Measurements from ENCODE around the gene YARS1.
A peak's percentile ranks its signal among the peaks of the same experiment; 100 is the strongest.

Gene YARS1

DNA sequence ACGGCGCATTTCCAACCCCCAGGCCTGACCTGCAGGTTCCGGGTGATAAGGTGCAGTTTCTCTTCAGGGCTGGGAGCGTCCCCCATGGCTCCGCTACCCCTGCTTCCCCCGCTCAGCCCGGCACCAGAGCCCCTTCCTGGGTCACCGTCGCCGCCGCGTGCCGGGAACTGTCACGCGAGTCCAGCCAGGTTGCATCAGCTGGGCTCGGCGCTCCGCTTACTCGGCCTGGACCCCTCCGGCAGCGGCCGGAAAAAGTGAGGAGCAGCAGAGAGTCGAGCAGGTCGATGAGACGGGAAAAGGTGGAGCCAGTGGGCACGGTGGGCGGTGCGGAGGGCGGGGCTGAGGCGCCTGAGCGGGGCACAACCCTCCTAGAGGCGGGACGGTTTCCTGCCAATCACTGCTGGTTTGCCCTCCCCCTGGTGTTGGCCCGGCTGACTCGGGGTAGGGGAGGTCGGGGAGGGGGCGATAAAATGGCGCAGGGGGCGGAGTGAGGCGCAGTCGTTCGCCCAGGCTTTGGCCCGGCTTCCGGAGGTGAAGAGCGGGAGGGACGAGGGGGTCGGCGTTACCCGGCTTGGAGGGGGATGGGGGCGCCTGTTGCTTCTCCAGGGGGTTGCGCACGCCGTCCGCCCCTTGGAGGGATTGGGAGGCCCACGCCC is at the start of gene YARS1, which contains the start of gene S100PBP:
Gene YARS1, minus strand, starts transcription at position 200 of the 656 bp plus-strand sequence. Its CDS starts 114 bp downstream, at position 86.
Gene S100PBP, plus strand, starts transcription at position 495 of the 656 bp plus-strand sequence. CDS start 8,447 bp downstream, outside the sequence.
- peak; percentile 99 for DNase-seq

DNA sequence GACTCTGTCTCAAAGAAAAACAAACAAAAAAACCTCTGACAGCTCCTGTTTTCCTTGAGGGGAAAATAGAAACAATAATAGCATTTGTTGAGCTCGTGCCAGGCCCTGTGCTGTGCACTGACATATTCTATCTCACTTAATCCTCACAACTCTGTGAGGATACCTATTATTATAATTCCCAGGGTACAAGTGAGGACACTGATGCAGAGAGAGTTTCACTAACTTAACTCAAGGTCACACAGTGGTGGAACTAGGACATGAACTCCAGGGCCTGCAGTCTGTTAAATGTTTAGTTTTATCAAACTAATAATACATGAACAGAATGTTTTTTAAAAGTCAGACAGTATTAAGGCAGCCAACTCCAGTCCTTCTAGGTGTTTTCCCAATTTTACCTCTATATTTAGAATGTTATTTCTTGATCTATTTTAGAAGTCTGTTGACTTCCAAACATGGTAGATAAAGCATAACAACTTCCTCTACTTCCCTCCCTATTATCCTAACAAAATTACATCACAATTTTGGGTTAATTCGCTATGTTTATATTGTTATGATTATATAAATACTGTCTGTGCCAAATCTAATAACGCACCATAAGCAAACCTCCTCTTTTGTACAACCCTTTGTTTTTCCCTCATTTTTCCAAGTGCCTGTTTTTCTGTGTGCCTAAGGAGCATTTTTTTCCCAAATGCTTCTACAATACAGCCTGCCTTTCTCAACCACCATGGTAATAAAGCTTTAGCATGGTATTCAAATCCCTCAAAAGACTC is 48.7 kb upstream of the YARS1 start:
- no peak for DNase-seq

DNA sequence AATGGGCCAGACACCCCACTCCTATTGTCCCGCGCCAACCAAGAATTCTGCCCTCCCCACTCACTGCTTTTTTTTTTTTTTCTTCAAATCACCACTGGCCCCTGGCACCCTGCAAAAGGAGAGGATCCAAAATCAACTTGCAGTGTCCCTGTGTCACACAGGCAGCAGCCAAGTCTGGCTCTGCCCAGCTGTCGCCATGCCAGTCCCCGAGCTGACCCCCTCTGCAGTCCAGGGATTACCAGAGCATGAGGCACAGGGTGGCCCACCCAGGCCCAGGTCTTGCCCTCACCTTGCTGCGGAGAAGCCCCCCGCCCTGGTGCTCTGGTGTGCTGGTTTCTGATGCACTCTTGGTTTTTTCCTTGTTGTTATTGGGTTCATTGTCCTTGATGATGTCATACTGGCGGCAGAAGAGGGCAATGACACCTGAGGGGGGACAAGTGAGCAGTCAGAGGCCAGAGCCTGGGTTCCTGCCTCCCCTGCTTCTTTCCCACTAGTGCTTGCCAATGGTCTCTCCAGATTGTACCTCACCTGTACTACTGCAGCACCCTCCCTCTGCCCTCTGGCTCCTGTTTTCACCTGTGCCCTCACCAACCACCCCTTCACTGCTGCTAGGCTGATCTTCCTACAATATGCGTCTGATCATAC is 47.3 kb upstream of the YARS1 start:
- DNase-seq = no peak

DNA sequence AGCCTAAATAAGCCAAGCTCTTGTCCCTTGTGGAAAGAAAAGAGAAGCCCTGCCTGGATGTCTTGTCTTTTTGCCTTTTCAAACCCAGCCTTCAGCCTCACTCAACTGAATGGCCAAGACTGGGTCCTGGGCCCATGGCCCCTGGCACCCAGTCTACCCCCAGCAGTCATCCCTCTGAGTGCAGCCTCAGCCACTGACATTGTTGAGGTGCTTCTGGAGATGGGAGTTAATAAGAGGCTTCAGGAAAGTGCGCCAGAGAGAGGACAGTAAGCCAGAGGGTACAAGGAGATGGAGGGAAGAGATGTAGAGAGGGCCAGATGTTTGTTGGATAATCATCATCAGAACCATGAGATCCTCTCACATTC is 46.7 kb upstream of the YARS1 start:
- no peak for DNase-seq

DNA sequence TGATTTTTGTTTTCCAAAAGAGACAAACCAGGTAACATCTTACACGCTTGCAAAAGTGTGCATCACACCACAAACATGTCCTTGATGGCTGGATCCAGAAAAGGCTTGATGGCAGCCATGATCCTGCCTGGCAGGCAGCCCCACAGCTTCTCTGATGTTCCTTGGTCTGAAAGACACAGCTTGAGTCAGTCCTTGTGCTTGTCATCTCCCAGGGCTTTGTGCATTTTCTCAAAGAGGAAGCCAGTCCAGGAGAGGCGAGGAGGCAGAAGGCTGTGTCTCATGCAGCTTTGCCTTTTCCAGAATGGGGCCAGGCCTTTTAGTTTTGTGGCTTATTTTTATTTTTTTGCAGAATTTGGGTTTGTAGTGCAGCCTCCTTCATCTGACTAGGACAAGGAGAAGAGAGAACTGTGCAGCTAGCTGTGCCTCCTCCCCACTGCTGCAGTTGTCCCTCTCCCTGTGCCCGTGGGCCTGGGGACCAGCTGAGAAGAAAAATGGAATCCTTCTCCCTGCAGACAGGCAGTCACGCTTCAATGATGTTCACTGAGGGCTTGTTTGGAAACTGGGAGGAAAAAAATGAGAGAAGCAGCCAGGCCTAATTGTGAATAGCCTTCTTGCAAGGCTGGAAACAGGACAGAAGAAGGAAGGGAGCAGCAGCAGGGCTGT is 46.2 kb upstream of the YARS1 start:
- DNase-seq = no peak

DNA sequence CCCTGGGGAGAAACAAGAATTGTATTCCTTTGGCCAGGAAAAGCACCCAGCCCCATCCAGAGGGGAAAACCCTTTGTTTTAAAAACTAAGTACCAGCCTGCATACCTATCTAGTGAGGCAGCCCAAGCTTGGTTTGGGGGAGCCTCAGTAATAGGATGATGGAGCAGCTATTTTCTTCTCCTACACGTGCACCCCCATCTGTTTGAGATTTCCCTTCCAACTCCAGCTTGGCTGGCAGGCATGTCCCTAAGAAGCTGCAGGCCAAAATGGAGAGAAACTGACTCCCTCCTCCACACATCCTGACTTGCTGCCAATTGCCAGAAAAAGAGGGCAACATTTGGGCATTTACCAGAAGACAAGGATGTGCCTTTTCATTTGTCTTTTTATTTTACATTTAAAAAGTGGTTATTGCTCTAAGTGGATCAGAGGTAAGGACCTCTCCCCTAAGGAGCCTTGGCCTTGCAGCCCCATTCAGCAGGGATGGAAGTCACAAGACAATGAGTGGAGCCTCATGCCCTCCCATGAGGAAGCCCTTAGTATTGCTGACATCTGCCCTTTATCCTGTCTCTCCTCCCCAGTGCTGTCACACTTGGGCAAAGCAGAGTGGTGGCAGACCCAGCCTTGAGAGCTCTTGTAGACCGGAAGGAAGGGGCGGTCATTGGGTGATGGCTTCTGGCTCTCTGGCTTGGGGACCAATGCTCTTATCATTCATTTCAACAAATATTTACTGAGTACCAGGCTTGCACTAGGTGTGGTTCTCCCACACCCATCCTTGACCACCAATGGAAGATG is 44.9 kb upstream of the YARS1 start:
- DNase-seq = no peak

DNA sequence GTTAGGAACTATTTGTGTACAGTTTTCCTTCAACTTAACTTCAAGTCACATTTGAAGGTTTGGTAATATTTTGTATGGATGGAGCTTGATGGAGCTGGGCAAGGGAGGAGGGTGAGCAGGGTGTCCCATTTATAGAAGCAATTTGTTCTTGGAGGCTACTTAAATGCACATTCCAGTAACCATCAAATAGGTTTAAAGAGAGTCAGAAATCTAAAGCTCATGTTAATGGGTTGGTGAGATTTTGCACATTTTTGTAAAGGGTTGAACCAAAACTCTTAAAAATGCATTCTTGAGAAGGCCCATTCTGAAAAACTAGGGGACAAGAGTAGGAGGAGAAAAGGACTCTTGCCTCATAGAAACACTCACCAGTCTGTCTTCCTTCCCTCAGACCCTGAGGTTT is 43.4 kb upstream of the YARS1 start:
- DNase-seq = no peak

DNA sequence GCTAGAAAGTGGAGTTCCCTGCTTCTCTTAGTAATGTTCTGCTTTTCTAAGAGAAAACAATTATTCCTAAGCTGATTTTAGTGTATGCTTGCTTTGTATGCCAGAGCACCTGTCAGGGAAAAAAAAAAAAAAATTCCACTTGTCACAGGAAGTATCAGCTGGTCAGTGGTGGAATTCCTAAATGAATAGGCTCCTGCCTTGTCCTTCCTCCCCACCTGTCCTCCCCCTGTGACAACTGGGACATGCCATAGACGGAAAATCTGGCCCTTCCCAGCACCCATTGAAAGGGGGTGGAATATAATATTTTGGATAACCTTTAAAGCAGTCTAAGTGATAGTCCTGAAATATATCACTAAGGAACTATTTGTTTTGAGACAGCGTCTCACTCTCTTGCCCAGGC is 42.8 kb upstream of the YARS1 start:
- DNase-seq = no peak

DNA sequence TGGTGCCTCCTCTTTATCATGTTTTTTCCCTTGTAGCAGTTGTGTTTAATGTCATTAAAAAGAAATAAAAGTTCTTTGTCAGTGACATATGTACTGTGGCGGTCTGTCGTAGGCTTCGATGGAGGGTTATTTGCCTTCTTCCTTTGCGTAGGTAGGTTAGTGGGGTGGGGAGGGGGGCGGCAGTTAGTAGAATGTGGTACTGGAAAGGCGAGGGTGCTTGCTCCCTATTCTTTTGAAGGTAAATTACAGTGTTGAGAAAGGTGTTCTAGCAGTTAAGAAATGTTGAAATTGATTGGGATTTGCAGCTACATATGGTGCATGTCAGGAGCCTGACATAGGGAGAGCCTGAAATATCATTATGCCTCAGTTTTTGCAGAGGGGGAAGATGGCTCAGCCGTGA is 41.6 kb upstream of the YARS1 start:
- DNase-seq = no peak

DNA sequence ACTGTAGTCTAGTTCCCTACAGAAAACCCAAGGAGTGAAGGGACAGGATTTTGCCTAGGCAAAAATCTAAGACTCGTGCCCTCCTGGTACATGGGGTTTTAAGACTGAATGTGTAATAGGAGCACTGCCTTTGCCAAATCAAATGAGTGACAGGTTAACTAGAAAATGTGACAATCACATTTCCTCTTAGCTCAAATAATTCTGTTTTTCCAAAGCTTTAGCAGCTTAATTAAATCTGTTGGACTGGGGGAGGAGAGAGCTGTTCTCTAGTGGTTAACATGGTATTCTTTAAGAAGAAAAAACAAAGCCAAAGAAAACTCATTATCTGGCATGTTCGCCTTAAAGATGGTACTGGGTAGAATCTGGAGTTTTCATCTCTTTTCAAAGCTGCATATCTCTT is 41.0 kb upstream of the YARS1 start:
- no peak for DNase-seq

DNA sequence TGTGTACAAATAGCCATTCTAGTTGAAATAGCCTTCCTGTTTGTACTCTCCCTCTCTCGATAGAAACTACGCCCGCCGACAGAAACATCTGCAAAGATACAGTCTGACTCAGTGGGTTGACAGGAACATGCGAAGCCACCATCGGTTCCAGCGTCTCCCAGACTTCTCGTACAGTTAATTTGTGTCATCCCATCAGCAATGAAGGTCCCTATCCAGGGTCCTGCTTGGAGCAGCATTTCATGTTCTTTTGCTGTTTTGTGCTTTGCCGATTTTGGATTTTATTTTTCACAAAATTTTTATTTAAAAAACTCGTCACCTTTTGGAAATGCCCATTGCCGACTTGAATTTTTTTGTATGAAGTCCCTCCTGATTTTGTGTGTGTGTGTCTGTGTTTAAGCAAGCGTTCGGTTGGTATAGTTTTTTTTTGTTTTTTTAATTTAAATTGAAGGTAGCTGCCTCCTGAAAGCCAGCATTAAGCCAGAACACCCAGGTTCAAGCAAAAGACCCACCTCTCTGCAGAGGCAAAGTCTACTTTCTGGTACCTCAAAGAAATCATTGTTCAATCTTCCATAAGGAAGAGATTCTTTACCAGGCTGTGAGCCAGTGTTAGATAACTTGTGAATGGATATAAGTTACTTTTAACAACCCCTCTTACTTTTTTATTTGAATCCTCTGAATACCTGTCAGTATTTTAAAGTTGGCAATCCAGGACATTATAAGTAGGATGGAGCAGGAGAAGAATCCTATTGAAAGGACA is 38.9 kb upstream of the YARS1 start:
- DNase-seq = no peak

DNA sequence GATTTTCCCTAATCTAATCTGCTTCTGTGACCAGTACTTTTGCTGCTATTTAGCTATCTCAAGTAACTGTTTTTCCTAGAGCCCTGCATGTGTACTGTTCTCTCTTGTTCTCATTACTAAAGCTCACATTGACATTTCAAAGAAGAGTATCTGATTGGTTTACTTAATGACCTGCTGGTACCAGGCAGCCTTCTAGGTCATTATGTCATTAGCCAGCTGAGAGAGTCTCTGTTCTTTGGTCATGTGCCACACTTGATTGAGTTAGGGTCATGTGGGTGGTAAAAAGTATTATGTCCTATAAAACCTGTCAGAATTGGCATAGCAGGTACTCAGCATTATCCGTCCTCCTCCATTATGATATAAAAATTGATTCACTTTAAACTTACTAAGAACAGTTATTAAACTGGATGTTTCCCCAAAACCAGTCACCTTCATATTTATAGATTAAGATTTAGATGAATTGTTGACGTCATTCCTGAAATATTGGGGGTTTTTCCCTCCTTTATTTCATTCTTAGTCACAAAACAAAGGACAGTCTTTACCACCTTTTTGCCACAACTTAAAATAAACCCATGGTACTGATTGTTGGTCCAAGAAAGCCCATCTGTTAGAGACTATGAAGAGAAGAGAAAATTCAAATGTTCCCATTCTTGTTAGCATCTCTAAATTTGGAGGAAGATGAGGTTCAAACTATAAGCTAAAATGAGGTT is 31.4 kb upstream of the YARS1 start:
- DNase-seq = no peak

DNA sequence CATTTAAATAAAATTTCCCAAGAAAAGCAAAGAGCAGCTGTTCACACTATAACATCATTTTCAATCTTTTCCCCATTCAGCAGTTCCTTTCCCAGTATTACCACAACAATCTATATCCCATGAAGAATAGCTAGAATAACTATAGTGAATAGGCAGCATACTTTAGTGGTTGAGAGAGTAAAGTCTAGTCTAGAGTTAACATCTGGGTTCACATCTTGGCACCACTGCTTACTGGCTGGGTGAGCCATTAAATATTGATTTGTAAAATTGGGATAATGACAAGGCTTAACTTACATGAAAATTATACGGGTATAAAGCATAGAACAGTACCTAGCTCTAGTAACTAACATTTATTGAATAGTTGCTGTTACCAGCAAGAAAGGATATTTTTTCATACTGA is 14.7 kb upstream of the YARS1 start:
- DNase-seq = no peak

DNA sequence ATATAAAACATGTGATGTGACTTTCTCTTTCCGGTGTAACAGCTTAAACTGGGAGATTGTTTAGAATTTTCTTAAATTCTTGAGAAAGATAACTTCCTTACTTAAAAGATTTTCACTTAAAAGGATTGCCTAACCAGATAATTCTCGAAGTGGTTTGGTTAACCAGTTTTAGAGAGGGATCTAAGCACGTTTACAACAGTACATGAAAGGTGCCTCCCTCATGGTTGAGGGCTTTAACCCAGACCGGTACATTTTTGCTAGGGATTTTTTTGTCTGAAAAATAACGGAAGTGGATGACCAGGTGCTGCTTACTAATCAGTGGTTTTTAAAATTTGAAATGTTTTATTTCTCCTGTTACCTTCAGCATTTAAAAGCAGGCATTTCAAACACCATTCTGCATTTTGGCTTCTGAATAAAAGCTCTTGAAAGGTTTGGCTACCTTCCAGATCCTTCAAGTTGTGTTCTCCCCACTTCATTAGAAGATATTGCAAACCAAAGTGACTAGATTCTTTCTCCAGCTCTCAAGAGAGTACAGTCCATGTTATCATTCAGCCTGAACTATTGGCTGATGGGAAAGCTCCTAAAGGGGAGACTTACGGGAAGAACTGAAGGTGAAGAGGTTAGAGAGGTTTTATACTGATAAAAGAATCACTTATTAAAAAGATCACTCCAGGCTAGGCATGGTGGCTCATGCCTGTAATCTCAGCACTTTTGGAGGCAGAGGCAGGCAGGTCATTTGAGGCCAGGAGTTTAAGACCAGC is 13.1 kb upstream of the YARS1 start:
- no peak for DNase-seq

DNA sequence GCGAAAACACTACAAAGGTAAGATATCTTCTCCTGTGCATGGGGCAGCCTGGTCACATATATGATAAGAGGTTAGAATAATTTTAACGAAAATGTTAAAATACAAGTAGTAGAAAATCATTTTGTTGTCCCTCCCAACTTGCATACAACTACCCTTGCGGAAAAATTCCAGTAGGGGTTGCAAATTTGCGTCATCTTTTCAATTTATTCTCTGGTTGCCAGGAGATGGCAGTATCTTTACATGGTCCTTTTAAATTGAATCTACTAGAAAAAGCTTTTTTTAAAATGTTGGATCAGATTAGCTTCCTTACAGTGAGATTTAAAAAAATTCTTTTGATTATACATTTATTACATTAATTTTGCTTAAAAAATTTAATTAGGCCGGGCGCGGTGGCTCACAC is 11.2 kb upstream of the YARS1 start:
- peak; percentile 50 for DNase-seq

DNA sequence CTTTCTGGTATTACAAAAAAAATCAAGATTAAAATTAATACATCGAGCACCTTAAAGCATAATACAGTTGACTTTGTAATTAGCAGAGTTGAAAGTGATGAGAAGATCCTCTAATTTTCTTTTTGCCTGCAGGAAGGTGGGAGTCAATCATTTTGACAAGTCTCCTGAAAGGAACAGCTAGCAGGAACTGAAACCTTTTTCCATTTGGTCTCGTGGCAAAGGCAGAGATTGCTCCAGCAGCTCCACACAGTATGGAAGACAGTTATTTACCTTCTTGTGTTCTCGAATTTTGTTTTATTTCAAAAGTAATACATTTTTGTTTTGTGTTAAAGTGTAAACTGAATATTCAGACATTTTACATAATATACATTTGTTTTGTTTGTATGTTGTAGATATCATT is 8.0 kb upstream of the YARS1 start:
- DNase-seq = no peak

DNA sequence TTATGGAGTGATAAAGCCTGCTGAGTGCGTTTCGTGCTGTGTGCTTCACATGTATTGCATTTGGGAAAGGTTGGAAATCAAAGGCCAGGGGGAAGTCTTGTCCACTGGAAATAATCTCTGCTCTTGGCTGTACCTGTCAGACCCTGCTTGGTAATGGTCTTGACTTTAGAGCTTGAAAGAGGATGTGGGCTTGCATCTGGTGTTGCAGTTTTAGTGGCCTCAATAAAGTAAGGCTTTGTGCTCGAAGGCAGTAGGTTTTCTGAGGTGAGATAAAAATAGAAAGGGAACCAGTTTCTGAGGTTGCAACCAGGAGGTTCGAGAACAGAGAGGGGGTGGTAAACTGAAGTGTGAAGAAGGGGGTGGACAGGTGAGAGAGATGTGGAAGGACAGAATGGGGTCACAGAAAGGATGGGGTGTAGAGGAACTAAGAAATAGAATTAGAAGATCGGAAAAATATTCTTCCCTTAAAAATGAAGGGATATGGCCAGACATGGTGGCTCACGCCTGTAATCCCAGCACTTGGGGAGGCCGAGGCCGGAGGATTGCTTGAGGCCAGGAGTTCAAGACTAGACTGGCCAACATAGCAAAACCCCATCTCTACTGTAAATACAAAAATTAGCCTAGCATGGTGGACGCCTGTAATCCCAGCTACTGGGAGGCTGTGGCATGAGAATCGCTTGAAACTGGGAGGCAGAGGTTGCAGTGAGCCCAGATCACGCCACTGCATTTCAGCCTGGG is 1.8 kb upstream of the YARS1 start:
- DNase-seq = peak; percentile 53

DNA sequence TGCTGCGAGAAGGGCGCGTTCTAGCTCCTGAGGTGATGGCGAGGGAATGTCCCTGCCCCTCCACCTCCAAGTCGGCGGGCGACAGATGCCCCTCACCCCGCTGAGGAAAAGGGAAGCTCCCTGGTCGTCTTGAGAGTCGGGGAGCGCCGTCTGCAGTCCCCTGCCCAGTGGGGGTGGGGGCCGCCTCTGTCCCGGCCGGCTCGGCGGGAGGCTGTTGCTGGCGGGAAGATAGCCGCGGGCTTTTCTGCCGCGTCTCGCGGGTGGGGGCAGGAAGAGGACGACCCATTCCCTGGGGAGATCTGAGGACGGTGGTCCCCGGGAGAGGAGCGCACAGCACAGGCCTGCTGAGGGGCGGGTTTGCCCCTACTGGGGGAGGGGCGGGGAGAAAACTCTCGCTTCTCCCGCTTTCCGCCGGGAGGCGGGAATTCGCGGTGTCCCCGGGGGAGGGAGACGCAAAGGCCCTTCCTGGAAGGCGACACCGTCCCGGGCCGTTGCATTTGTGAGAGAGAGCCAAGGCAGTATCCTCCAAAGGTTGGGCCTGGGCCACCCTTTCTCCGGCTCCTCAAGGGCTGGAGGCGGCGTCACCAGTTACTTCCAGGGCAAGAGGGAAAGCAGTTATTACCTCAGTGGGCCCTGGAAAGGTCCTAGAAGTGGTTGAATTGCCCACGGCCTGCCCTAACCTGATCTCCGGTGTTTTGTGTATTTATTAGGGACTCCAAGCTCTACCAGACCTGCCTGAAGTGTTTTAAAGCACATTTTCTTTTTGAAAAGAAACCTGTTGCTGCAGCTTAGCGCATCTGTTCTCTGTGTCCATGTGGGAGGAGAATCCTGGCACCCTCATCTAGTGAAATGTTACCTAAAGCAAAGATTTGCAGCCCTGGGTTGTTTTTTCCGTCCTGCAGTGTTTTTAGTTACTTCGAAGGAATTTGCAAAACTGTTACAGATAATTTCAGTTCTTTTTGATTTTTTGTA is 943 bp upstream of the YARS1 start:
- DNase-seq = peak; percentile 71
